ENCODE results near the gene BACH2.
"Not testable (repeated sequence)": the region's sequence is repeated elsewhere in the genome, so short reads cannot be mapped to it uniquely, and the experiment has no call there.

The BACH2 gene

DNA sequence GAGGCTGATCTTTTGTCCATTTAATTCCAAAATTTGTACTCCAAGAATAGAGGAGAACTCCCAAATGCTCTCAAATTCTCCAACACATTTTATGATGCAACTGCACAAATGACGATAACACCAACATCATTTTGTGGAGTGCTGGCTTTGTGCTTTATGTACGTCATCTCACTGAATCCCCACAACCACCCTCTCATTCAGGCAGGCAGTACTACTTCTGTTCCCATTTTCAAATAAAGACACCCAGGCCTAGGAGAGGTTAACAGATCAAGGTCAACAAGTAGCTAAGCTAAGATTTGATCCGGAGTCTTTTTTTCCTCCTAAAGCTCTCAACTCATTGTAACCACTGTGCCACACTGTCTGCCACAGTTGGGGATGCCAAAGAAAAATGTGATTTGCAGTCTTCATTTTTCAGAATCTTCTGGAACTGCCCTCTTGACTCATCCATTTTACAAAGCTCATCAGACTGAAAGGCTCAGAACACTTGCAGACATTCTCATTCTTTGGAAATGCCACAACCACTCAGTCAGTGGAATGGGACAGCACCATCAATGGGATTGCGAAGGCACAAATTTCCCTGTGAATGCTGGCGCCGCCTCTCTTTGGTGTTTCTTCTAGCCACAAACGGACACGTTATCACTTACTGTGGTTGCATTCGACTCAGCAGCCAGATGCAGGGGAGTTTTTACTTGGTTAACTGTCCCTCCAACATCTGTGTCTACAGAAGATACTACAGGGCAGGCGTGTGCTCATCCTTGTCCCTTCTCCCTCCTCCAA is 217.9 kb downstream of the BACH2 start:
- no peak for DNase-seq (ENCODE audit: low read depth in 1 of 2, low spot score in 1 of 2)
- no peak for TF ChIP-seq JUND (IDR thresholded peaks at IDR 0.05; ENCODE audit: low read depth)
- in situ Hi-C loops (cut with HindIII; ENCODE audit: low pct_unique_long_range_greater_than_20kb, low sequenced_read_pairs), result no loop called here

DNA sequence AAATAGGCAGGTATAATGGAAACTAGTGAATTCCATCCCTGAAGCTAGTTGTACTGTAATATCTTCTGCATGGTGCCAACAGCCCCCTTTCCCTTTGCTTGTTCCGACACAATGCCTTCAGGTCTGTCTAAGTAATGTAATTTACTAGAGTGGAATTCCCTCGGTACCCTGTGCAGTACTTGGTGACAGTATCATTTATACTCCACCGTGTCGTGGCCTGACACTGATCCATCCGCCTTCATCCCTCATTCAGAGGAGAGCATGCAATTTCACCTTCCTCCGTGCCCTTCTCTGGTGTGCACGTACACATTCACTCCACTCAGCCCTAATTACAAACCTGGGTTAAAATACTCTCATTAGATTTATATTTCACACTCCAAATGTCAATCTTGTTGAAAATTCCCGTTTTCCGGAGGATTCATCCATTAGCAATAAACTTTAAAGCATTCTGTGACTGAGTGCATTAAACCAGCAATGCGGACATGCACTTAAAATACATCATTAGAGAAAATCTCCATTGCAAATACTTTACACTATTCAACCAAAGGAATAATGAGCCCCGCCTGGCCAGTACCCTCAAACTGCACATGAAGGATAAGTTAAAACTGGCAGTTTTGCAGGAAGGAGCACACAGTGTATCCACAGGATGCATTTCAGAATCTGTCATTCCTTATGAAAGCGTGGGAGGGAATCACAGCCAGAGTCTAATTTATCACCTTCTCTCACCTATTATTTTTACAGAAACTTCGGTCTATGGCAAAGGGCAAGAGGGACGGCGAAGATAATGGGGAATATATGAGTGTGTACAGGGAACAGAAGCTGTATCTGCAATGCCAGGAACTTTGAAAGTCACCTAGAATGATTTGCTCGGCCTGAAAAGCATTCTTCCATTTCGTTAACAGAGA is 219.9 kb downstream of the BACH2 start:
- TF ChIP-seq JUND (IDR thresholded peaks at IDR 0.05; ENCODE audit: low read depth), result no peak
- in situ Hi-C loops (cut with HindIII; ENCODE audit: low pct_unique_long_range_greater_than_20kb, low sequenced_read_pairs), result no loop called here
- DNase-seq (ENCODE audit: low read depth in 1 of 2, low spot score in 1 of 2), result no peak

DNA sequence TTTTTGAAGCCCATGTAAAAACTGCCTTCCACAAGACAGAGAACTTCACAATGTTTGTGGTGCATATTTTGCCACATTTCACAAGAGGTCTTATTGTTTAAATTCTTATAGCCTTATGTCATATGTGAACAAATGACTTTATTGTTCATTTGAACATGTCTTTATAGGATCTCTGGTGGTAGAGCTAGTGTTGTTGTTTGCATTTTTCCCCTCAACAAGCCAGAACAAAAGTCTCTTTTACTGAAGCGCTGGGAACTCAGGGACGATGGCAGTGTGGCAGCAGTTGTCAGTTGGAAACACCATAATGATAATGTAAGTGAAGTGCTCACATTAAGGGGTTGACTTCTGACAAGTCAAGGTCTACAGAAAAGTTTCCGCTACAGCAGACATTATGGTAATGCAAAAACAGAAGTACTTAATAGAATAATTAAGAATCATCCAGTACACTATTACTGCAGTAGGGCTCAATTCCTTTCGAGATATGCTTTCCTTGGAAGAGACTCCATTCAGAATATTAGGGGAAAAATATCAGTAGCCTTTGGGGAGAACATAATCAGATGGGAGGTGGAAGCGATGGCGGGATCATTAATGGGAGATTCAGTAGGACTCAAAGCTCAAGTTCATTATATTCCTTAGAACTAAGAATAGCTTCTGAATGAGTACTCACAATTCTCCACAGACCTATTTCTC is 222.3 kb downstream of the BACH2 start:
- TF ChIP-seq JUND (IDR thresholded peaks at IDR 0.05; ENCODE audit: low read depth), result no peak
- in situ Hi-C loops (cut with HindIII; ENCODE audit: low pct_unique_long_range_greater_than_20kb, low sequenced_read_pairs), result no loop called here
- no peak for DNase-seq (ENCODE audit: low read depth in 1 of 2, low spot score in 1 of 2)

DNA sequence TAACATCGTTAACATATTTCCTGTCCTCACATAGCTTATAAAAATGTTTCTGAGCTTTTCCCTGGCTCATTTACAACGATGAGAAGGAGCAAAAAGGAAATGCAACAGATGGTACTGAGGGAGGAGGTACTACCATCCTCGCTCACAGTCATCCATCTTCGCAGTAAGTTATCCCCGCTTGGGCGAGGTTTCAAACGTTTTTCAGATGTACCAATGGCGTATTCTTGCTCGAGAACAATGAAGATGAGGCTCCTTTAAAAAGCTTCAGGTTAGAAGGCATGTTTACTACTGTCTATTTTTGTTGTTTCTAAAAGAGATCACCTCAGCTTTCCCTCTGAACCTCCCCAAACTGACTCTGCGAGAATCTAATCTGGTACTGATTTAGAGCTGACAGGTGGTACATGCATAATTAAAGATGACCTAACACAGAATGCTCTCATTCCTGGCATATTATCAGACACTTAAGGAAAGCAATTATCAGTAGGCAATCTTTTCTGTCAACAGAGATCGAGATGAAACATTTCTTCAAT is 223.6 kb downstream of the BACH2 start:
- in situ Hi-C loops (cut with HindIII; ENCODE audit: low pct_unique_long_range_greater_than_20kb, low sequenced_read_pairs), result no loop called here
- DNase-seq (ENCODE audit: low read depth in 1 of 2, low spot score in 1 of 2), result no peak
- no peak for TF ChIP-seq JUND (IDR thresholded peaks at IDR 0.05; ENCODE audit: low read depth)

DNA sequence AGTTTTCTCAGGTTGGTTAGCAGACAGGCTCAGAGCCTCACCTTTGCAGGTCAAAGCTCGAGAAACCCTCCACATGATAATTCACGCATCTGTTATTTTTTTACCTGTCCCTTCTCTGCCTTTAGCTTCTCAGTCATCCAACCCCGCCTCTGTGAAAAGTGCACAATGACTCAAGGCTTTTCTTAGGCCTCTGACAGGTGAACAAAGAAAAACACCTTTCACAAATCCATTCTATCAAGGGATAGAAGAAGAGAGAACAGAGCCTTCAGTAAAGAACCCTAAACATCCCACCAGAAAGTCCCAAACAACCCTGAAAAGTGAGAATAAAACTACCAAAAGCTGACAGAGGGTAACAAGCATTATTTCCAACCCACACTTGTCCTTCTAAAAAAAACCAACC is 224.1 kb downstream of the BACH2 start:
- no peak for TF ChIP-seq JUND (IDR thresholded peaks at IDR 0.05; ENCODE audit: low read depth)
- DNase-seq (ENCODE audit: low read depth in 1 of 2, low spot score in 1 of 2), result no peak
- in situ Hi-C loops (cut with HindIII; ENCODE audit: low pct_unique_long_range_greater_than_20kb, low sequenced_read_pairs), result no loop called here

DNA sequence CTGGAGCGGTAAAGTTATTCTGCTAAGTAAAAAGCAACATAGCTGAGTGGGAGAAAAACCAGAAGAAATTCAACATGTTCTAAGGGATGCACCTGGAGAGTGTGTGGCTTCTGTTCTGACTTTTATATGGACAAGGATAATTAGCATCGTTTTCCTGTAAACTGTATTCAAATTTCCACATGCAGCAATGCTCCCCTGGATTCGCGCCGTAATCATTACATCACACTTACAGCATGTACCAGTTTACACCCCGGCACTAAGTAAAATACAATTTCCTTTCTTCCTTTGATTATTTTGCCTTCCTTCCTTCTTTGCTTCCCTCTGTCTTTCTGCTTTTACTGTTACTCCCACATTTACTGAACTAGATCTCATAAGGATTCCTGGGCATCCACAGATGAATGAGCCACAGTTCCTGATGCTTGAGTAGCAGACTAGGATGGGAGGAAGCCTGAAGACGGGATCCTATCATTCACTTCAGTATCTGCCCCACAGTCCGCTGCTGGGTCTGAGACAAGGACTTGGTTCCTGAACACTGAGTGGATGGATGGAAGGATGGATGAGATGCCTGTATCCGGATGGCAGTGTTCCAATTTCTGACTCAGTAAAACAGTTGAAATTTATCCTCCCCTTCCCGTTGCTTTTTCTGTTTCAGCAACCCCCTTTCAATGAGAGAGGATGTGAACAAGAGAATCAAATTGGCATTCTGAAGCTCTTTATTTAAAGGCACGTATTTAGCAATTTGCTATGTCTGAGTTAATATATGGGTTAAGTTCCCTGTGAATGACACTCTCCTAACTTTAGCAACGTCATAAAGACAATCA is 227.7 kb downstream of the BACH2 start:
- no peak for DNase-seq (ENCODE audit: low read depth in 1 of 2, low spot score in 1 of 2)
- in situ Hi-C loops (cut with HindIII; ENCODE audit: low pct_unique_long_range_greater_than_20kb, low sequenced_read_pairs), result no loop called here
- no peak for TF ChIP-seq JUND (IDR thresholded peaks at IDR 0.05; ENCODE audit: low read depth)

DNA sequence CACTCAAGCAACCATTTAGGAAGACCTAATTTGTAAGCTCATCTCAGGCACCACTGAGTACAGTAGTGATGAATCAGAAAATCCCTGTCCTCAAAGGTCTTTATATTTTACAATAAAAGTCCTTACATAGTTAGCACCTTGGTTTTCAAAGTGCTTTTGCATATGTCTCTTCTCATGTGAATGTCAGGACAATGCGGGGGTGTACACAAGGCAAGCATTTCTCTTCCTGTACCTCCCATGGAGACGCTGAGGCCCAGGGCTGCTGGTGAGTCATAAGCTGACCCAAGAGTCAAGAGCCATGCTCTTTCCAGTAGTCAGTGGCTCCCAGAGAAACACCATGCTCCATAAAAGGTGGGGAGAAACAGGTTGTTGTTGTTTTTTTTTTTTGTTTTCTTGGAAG is 228.4 kb downstream of the BACH2 start:
- TF ChIP-seq JUND (IDR thresholded peaks at IDR 0.05; ENCODE audit: low read depth), result no peak
- in situ Hi-C loops (cut with HindIII; ENCODE audit: low pct_unique_long_range_greater_than_20kb, low sequenced_read_pairs), result no loop called here
- no peak for DNase-seq (ENCODE audit: low read depth in 1 of 2, low spot score in 1 of 2)

DNA sequence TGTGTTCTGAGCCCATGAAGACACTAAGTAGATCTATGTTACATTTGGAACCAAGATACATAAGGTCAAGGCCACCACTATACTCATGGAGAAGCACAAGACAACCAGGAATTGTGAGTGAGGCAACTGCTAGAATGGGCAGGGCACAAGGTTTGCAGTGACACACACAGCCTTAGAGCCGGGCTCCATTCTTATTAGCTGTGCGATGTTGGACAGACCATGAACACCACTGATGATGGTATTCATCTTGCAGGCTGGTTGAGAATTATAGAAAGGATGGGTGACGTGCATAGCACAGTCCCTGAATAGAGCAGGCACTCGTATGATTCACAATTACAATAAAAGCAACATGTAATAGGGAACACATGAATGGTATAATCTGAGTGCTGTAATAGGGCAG is 229.9 kb downstream of the BACH2 start:
- no peak for DNase-seq (ENCODE audit: low read depth in 1 of 2, low spot score in 1 of 2)
- in situ Hi-C loops (cut with HindIII; ENCODE audit: low pct_unique_long_range_greater_than_20kb, low sequenced_read_pairs), result no loop called here
- no peak for TF ChIP-seq JUND (IDR thresholded peaks at IDR 0.05; ENCODE audit: low read depth)

DNA sequence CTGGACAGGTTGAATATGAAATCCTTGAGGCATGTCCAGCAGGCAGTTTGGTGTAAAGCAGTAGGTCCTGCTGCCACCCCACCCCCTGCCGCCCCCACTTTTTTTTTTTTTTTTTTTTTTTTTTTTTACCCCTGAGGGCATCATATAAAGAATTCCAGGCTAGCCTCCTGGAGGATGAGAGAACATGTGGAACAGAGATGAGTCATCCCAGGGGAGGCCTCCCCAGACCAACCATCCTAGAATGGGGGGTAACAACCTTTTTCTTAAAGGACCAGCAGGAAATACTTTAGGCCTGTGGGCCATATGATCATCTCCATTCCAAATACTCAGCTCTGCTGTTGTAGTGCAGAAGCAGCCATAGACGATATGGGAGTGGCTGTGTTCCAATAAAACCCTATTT is 231.5 kb downstream of the BACH2 start:
- no peak for TF ChIP-seq JUND (IDR thresholded peaks at IDR 0.05; ENCODE audit: low read depth)
- no peak for DNase-seq (ENCODE audit: low read depth in 1 of 2, low spot score in 1 of 2)
- in situ Hi-C loops (cut with HindIII; ENCODE audit: low pct_unique_long_range_greater_than_20kb, low sequenced_read_pairs), result no loop called here

DNA sequence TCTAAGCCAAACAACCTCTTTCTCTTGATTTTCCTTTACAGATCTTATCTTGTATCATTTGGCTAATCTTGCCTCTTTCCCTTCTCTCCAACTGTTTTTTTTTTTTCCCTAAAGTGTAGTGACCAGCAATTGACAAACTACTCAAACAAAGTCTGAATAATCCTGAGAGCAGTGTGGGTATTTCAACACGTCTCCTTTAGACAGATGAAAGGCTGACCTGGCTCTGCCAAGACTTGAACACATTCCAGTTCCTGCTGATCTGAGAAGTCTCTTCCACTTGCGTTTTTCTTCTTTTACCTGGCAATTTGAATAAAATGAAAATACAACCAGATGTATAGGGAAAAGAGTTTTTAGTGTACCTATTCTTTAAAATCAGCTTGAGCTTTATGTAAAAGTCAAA is 234.0 kb downstream of the BACH2 start:
- DNase-seq (ENCODE audit: low read depth in 1 of 2, low spot score in 1 of 2), result no peak
- in situ Hi-C loops (cut with HindIII; ENCODE audit: low pct_unique_long_range_greater_than_20kb, low sequenced_read_pairs), result no loop called here

DNA sequence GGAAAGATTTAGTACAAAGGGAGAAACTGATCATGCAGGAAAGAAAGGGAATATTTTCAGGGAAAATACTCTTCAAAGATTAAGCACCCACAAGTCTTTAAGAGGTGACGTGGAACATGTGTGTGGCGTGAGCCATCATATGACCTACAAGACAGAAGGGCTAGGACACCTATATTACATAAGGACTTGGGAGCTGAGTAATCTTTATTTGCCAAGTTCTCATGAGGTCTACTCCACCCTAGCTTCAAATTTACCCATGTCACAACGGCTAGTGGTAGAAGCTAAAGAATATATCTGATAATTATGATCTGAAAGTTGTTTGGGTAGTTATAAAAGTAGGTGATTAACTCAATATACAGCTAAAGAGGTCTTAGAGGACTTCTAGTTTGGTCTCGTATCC is 234.6 kb downstream of the BACH2 start:
- no peak for TF ChIP-seq JUND (IDR thresholded peaks at IDR 0.05; ENCODE audit: low read depth)
- in situ Hi-C loops (cut with HindIII; ENCODE audit: low pct_unique_long_range_greater_than_20kb, low sequenced_read_pairs), result no loop called here
- no peak for DNase-seq (ENCODE audit: low read depth in 1 of 2, low spot score in 1 of 2)

More for the DNA sequence above, 234.0 kb downstream of the BACH2 start:
- TF ChIP-seq JUND (IDR thresholded peaks at IDR 0.05; ENCODE audit: low read depth), result no peak

DNA sequence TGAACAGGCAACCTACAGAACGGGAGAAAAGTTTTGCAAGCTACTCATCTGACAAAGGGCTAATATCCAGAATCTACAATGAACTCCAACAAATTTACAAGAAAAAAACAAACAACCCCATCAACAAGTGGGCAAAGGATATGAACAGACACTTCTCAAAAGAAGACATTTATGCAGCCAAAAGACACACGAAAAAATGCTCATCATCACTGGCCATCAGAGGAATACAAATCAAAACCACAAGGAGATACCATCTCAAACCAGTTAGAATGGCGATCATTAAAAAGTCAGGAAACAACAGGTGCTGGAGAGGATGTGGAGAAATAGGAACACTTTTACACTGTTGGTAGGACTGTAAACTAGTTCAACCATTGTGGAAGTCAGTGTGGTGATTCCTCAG is 237.5 kb downstream of the BACH2 start:
- DNase-seq (ENCODE audit: low read depth in 1 of 2, low spot score in 1 of 2); in situ Hi-C loops (cut with HindIII; ENCODE audit: low pct_unique_long_range_greater_than_20kb, low sequenced_read_pairs): not testable (repeated sequence)

DNA sequence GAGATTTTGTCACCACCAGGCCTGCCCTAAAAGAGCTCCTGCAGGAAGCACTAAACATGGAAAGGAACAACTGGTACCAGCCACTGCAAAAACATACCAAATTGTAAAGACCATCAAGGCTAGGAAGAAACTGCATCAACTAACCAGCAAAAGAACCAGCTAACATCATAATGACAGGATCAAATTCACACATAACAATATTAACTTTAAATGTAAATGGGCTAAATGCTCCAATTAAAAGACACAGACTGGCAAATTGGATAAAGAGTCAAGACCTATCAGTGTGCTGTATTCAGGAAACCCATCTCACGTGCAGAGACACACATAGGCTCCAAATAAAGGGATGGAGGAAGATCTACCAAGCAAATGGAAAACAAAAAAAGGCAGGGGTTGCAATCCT is 240.7 kb downstream of the BACH2 start:
- DNase-seq (ENCODE audit: low read depth in 1 of 2, low spot score in 1 of 2); in situ Hi-C loops (cut with HindIII; ENCODE audit: low pct_unique_long_range_greater_than_20kb, low sequenced_read_pairs): not testable (repeated sequence)

DNA sequence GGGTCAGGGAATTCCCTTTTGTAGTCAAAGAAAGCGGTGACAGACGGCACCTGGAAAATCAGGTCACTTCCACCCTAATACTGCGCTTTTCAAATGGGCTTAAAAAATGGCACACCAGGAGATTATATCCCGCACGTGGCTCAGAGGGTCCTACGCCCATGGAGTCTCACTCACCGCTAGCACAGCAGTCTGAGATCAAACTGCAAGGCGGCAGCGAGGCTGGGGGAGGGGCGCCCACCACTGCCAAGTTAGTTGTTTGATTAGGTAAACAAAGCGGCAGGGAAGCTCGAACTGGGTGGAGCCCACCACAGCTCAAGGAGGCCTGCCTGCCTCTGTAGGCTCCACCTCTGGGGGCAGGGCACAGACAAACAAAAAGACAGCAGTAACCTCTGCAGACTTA is 242.4 kb downstream of the BACH2 start:
- in situ Hi-C loops (cut with HindIII; ENCODE audit: low pct_unique_long_range_greater_than_20kb, low sequenced_read_pairs); DNase-seq (ENCODE audit: low read depth in 1 of 2, low spot score in 1 of 2): not testable (repeated sequence)

Data from T47D (cell line).